Brain microvascular endothelial cell (primary cell): ENCODE data around the gene PACRG.

Source experiments
- DNase-seq: peaks from one replicate; pipeline ENCODE4 v3.0.0-alpha.2; 2020
- H3K27ac ChIP-seq: fragments of 250-450 bp; sonication (Bioruptor Pico); 2 replicates; pipeline ENCODE4 v1.5.1; 2020; ENCODE audit warnings: mild to moderate bottlenecking, moderate library complexity
- H3K27me3 ChIP-seq: fragments of 250-450 bp; sonication (Bioruptor Pico); replicated peaks from 2 replicates; pipeline ENCODE4 v1.5.1; 2020; ENCODE audit warnings: mild to moderate bottlenecking
- H3K36me3 ChIP-seq: fragments of 250-450 bp; sonication (Bioruptor Pico); replicated peaks from 2 replicates; pipeline ENCODE4 v1.5.1; 2020; ENCODE audit warnings: mild to moderate bottlenecking
- H3K4me3 ChIP-seq: 2 replicates; pipeline ENCODE4 v1.5.1; 2011; ENCODE audit warnings: low read depth, mild to moderate bottlenecking, control low read depth, low read length, moderate library complexity
- CTCF ChIP-seq: IDR thresholded peaks from 2 replicates; pipeline ENCODE4 v1.5.1; 2011; ENCODE audit warnings: low read depth, mild to moderate bottlenecking, moderate library complexity, low read length, control low read depth, inconsistent platforms; ENCODE audit errors: missing control alignments
- in situ Hi-C: cut with HindIII; loops from 2 replicates; pipeline ENCODE4 v1.10.0; 2017; ENCODE audit warnings: low sequenced_read_pairs, low pct_ligation_motif_present

Gene PACRG

GRCh38 chr6:162849269-162849668 lies 121.5 kb downstream of the PACRG start:
- Histone ChIP-seq H3K4me3 (no peak overlapping the region), H3K27me3 (no peaks in the 10 kb centered on the region), H3K27ac (no peak overlapping the region), H3K36me3 (no peaks in the 10 kb centered on the region)
- DNase-seq: no peak
- no peak for TF ChIP-seq CTCF
- in situ Hi-C loops: no loop called here

GRCh38 chr6:162852192-162852591 lies 124.4 kb downstream of the PACRG start:
- H3K27me3 ChIP-seq: no peaks in the 10 kb centered on the region
- DNase-seq: no peak
- no peak overlapping the region for H3K4me3 ChIP-seq
- no peaks in the 10 kb centered on the region for H3K36me3 ChIP-seq
- TF ChIP-seq CTCF: no peak
- in situ Hi-C loops: loop anchor here (25.0 kb wide), 1 partner anchor 560 kb away; the partner anchor contains the start of gene QKI
- H3K27ac ChIP-seq: no peak overlapping the region

GRCh38 chr6:162852840-162853577 lies 125.2 kb downstream of the PACRG start:
- no peak for TF ChIP-seq CTCF
- H3K27me3 ChIP-seq: no peaks in the 10 kb centered on the region
- H3K27ac ChIP-seq: no peak overlapping the region
- H3K36me3 ChIP-seq: no peaks in the 10 kb centered on the region
- in situ Hi-C loops: loop anchor here (25.0 kb wide), 1 partner anchor 559 kb away; the partner anchor contains the start of gene QKI
- H3K4me3 ChIP-seq: no peak overlapping the region
- DNase-seq: no peak

- H3K4me3 ChIP-seq: no peak overlapping the region
- no peak for TF ChIP-seq CTCF
- no peak for DNase-seq
- in situ Hi-C loops: loop anchor here (25.0 kb wide), 1 partner anchor 558 kb away; the partner anchor contains the start of gene QKI
- H3K27ac ChIP-seq: no peak overlapping the region
- H3K36me3 ChIP-seq: no peaks in the 10 kb centered on the region
- H3K27me3 ChIP-seq: no peaks in the 10 kb centered on the region
Measured at GRCh38 chr6:162854228-162854627, 126.5 kb downstream of the PACRG start.

- no peak for DNase-seq
- in situ Hi-C loops: loop anchor here (25.0 kb wide), 1 partner anchor 558 kb away; the partner anchor contains the start of gene QKI
Measured at GRCh38 chr6:162854734-162855191, 127.0 kb downstream of the PACRG start.

More at GRCh38 chr6:162854734-162855191, 127.0 kb downstream of the PACRG start:
- Histone ChIP-seq H3K27me3 (no peaks in the 10 kb centered on the region), H3K27ac (no peak overlapping the region), H3K4me3 (no peak overlapping the region), H3K36me3 (no peaks in the 10 kb centered on the region)
- no peak for TF ChIP-seq CTCF
